Ishikawa (cell line): ENCODE data around the gene KRTAP4-9.
"Not testable (repeated sequence)": the region's sequence is repeated elsewhere in the genome, so short reads cannot be mapped to it uniquely, and the experiment has no call there.

Source experiments
- CEBPB ChIP-seq: IDR thresholded peaks from 2 replicates; pipeline ENCODE4 v1.6.1; 2012
- CREB1 ChIP-seq: IDR thresholded peaks from 2 replicates; pipeline ENCODE4 v1.6.1; 2012; ENCODE audit warnings: low read depth
- EGR1 ChIP-seq: IDR thresholded peaks from 2 replicates; pipeline ENCODE4 v1.6.1; 2012
- EP300 ChIP-seq: IDR thresholded peaks from 2 replicates; pipeline ENCODE4 v1.6.1; 2012; ENCODE audit warnings: borderline replicate concordance
- FOXM1 ChIP-seq: IDR thresholded peaks from 2 replicates; pipeline ENCODE4 v1.6.1; 2012; ENCODE audit warnings: low read depth, borderline replicate concordance
- MAX ChIP-seq: IDR thresholded peaks from 2 replicates; pipeline ENCODE4 v1.6.1; 2012
- NFIC ChIP-seq: IDR thresholded peaks from 2 replicates; pipeline ENCODE4 v1.6.1; 2012
- RAD21 ChIP-seq: IDR thresholded peaks from 2 replicates; pipeline ENCODE4 v1.6.1; 2012; ENCODE audit warnings: low read depth
- REST ChIP-seq: IDR thresholded peaks from 2 replicates; pipeline ENCODE4 v1.6.1; 2012; ENCODE audit warnings: low read depth, mild to moderate bottlenecking
- TAF1 ChIP-seq: IDR thresholded peaks from 2 replicates; pipeline ENCODE4 v1.6.1; 2012; ENCODE audit warnings: low read depth, mild to moderate bottlenecking
- TCF12 ChIP-seq: IDR thresholded peaks from 2 replicates; pipeline ENCODE4 v1.6.1; 2012; ENCODE audit warnings: low read depth
- TEAD4 ChIP-seq: IDR thresholded peaks from 2 replicates; pipeline ENCODE4 v1.6.1; 2012
- USF1 ChIP-seq: IDR thresholded peaks from 2 replicates; pipeline ENCODE4 v1.6.1; 2012
- YY1 ChIP-seq: IDR thresholded peaks from 2 replicates; pipeline ENCODE4 v1.6.1; 2012; ENCODE audit warnings: low read depth
- ZBTB7A ChIP-seq: IDR thresholded peaks from 2 replicates; pipeline ENCODE4 v1.6.1; 2012; ENCODE audit warnings: low read depth

KRTAP4-9 gene

GRCh38 chr17:41116297-41116696 lies 11.1 kb downstream of the KRTAP4-9 start:
- TF ChIP-seq YY1 (no peak), CREB1 (no peak), NFIC (no peak), MAX (no peak), TCF12 (no peak), ZBTB7A (no peak)

- not testable (repeated sequence) for TF ChIP-seq NFIC, CREB1, YY1
Observed at GRCh38 chr17:41117846-41118386, 12.7 kb downstream of the KRTAP4-9 start, which contains the start of gene KRTAP4-11. Gene KRTAP4-11, minus strand, starts transcription at chr17:41118373. Its CDS starts 58 bp downstream, at chr17:41118315.

- TF ChIP-seq REST (no peak), TEAD4 (no peak), TCF12 (no peak), USF1 (no peak), MAX (no peak), CEBPB (no peak), NFIC (no peak), ZBTB7A (no peak), TAF1 (no peak), EGR1 (no peak), RAD21 (no peak)
Observed at GRCh38 chr17:41118721-41119120, 13.5 kb downstream of the KRTAP4-9 start.

- no peak for TF ChIP-seq TCF12
- no peak for TF ChIP-seq TAF1
- no peak for TF ChIP-seq RAD21
- no peak for TF ChIP-seq TEAD4
- TF ChIP-seq EP300: no peak
- TF ChIP-seq USF1: no peak
- TF ChIP-seq NFIC: no peak
- TF ChIP-seq MAX: no peak
- TF ChIP-seq ZBTB7A: no peak
- TF ChIP-seq REST: no peak
- no peak for TF ChIP-seq CEBPB
- TF ChIP-seq YY1: no peak
Observed at GRCh38 chr17:41121742-41122141, 16.6 kb downstream of the KRTAP4-9 start.

GRCh38 chr17:41123991-41124371 lies 18.8 kb downstream of the KRTAP4-9 start, which contains the start of gene KRTAP4-12:
Gene KRTAP4-12, minus strand, starts transcription at chr17:41124182. Its CDS starts 60 bp downstream, at chr17:41124122.
- TF ChIP-seq NFIC, ZBTB7A, EGR1: not testable (repeated sequence)

GRCh38 chr17:41125064-41125463 lies 19.9 kb downstream of the KRTAP4-9 start:
- TF ChIP-seq CEBPB: no peak
- TF ChIP-seq EGR1: no peak
- no peak for TF ChIP-seq TAF1
- TF ChIP-seq TCF12: no peak
- TF ChIP-seq YY1: no peak
- TF ChIP-seq EP300: no peak

GRCh38 chr17:41126412-41126811 lies 21.2 kb downstream of the KRTAP4-9 start:
- TF ChIP-seq ZBTB7A: no peak
- TF ChIP-seq FOXM1: no peak
- TF ChIP-seq EGR1: no peak
- TF ChIP-seq TCF12: no peak
- TF ChIP-seq EP300: no peak
- TF ChIP-seq USF1: no peak
- TF ChIP-seq MAX: no peak
- TF ChIP-seq TEAD4: no peak
- no peak for TF ChIP-seq CREB1
- no peak for TF ChIP-seq NFIC
- TF ChIP-seq REST: no peak
- TF ChIP-seq YY1: no peak
